WTC11 (cell line): Measurements from ENCODE around the gene MOB3A. TPM values are rescaled to one million over a fixed set of nuclear protein-coding genes. Genes with fewer than 3 reads are reported as not detected.

Experiments
- ATAC-seq: fragments of 200-7000 bp; cut with Tn5 transposase; 2 replicates; pipeline ENCODE4 v1.10.0; 2021; ENCODE audit warnings: mild to moderate bottlenecking, moderate library complexity
- CTCF ChIA-PET: fragments of 300-600 bp; sonication (Branson Sonifier 250); formaldehyde crosslinking; loops from one replicate; lab custom pipeline; 2021; ENCODE audit warnings: antibody characterized with exemption; lab: Charles Lee
- POLR2A ChIA-PET: fragments of 350-600 bp; sonication (Branson Sonifier 250); formaldehyde crosslinking; loops from one replicate; lab custom pipeline; 2021; ENCODE audit warnings: antibody characterized with exemption; lab: Charles Lee
- DNase-seq: peaks from one replicate; pipeline ENCODE4 v3.0.0; 2021; ENCODE audit warnings: low spot score
- H3K27ac Mint-ChIP-seq: 2 replicates; pipeline ENCODE4 v1.8.0; 2021; ENCODE audit warnings: mixed read lengths
- H3K27me3 Mint-ChIP-seq: 2 replicates; pipeline ENCODE4 v1.8.0; 2021; ENCODE audit warnings: low read depth, mild to moderate bottlenecking, moderate library complexity, mixed read lengths
- H3K36me3 Mint-ChIP-seq: 2 replicates; pipeline ENCODE4 v1.8.0; 2021; ENCODE audit warnings: mixed read lengths
- H3K4me1 Mint-ChIP-seq: 2 replicates; pipeline ENCODE4 v1.8.0; 2022; ENCODE audit warnings: mixed read lengths
- H3K4me3 Mint-ChIP-seq: 2 replicates; pipeline ENCODE4 v1.8.0; 2021; ENCODE audit warnings: mild to moderate bottlenecking, moderate library complexity, mixed read lengths
- H3K9me3 Mint-ChIP-seq: 2 replicates; pipeline ENCODE4 v1.8.0; 2021; ENCODE audit warnings: mixed read lengths
- ATF1 ChIP-seq: sonication (generic); formaldehyde crosslinking; IDR thresholded peaks from 2 replicates; pipeline ENCODE4 v1.8.1; 2023; ENCODE audit warnings: mild to moderate bottlenecking, moderate library complexity, missing genetic modification reagents
- ESRRA ChIP-seq: sonication (generic); formaldehyde crosslinking; IDR thresholded peaks from 2 replicates; pipeline ENCODE4 v1.8.1; 2022; ENCODE audit warnings: mild to moderate bottlenecking, missing genetic modification reagents, borderline replicate concordance
- IRF2 ChIP-seq: sonication (generic); formaldehyde crosslinking; IDR thresholded peaks from 2 replicates; pipeline ENCODE4 v1.8.0; 2022; ENCODE audit warnings: low read depth, missing genetic modification reagents, borderline replicate concordance
- PRDM15 ChIP-seq: sonication (generic); formaldehyde crosslinking; IDR thresholded peaks from 2 replicates; pipeline ENCODE4 v1.8.0; 2022; ENCODE audit warnings: missing genetic modification reagents
- SMAD3 ChIP-seq: sonication (generic); formaldehyde crosslinking; IDR thresholded peaks from 2 replicates; pipeline ENCODE4 v1.8.0; 2022; ENCODE audit warnings: missing genetic modification reagents, mild to moderate bottlenecking, borderline replicate concordance
- TP53 ChIP-seq: sonication (generic); formaldehyde crosslinking; IDR thresholded peaks from 2 replicates; pipeline ENCODE4 v1.8.1; 2023; ENCODE audit warnings: mild to moderate bottlenecking, missing genetic modification reagents
- ZBTB43 ChIP-seq: sonication (generic); formaldehyde crosslinking; IDR thresholded peaks from 2 replicates; pipeline ENCODE4 v1.8.1; 2023; ENCODE audit warnings: mild to moderate bottlenecking, missing genetic modification reagents
- ZNF121 ChIP-seq: sonication (generic); formaldehyde crosslinking; IDR thresholded peaks from 2 replicates; pipeline ENCODE4 v1.8.0; 2023; ENCODE audit warnings: missing genetic modification reagents
- total RNA-seq: library from RNA; stranded (reverse); gene quantifications from 3 replicates; pipeline ENCODE4 v1.2.3, GENCODE V29; 2021
- TF ChIP-seq, protein P1 (sequence below): sonication (generic); formaldehyde crosslinking; IDR thresholded peaks from 2 replicates; pipeline ENCODE4 v1.8.0; 2023; ENCODE audit warnings: missing genetic modification reagents
- TF ChIP-seq, protein P2 (sequence below): fragments of 200-600 bp; IDR thresholded peaks from 2 replicates; pipeline ENCODE4 v1.8.0; 2022; ENCODE audit warnings: antibody characterized with exemption

MOB3A gene
- total RNA-seq, 1 experiment from 2014 or later, result 8.1 TPM

DNA sequence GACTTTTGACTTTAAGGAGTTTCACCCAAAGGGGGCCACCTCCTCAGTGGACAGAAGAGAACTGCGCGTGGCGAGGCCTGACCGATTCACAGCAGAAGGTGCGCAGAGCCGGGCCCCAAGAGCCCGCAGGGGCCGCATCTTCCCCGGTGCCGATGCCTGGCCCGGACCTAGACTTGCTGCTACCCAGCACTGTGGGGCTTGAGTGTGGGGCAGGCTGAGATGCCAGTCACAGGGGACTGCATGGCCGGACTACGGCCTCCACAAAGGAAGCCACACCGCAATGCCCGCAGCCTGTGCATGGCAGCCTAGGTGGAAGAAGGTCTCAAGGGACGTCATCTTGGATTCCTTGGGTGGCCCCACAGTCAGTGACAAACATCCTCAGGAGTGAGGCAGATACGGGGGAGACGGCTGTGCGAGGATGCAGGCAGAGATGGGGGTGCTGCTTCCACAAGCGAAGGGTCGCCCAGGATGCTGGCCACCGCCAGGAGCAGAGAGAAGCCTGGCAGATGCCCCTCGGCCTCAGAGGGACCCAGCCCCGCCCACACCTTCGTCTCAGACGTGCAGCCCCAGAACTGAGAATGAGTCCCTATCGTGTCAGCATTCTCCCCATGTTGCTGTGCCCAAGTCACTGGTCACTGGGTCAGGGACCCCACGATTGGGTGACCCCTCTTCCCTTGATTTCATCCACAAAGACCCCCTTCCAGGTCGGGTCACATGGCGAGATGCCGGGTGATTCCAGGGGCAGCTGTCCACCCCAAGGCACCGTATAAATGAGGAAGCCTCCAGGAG, 16.9 kb downstream of the MOB3A start (continued):
- TF ChIP-seq ZBTB43 (CRISPR knock-in tag), result no peak
- TF ChIP-seq, all 79 proteins: peak for 0

GRCh38 chr19:2077833-2078619, 18.1 kb downstream of the MOB3A start:
- POLR2A ChIA-PET, result no interaction called here

DNA sequence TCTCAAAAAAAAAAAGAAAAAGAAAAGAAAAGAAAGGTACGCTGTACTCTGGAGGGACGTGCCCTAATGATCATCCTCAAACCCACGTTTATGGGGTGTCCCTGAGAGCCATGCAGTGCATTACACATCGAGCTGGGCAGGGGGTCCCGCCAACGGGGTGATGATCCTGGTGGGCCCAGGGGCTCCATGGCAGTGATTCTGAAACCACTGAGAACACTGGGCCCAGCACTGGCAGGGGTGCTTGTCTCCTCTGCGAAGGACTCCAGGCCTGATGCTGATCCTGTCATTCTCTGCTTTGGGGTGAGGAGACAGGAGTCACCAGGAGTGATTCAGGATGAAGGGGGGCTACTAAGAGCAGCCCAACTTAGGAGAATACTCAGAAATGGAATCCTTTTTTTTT, 18.7 kb downstream of the MOB3A start:
- POLR2A ChIA-PET, result no interaction called here
- Mint-ChIP-seq H3K27ac (no peak overlapping the region), H3K36me3 (peaks cover 4% of the 10 kb centered on the region), H3K27me3 (no peaks in the 10 kb centered on the region), H3K9me3 (no peaks in the 10 kb centered on the region), H3K4me1 (0 out of 2 replicates have a peak, but pooled peaks cover 2% of the 10 kb centered on the region), H3K4me3 (no peak overlapping the region)
- CTCF ChIA-PET, result interaction anchor here (1.1 kb wide), 1 partner anchor 122 kb away, joined by 3 read pairs; no protein-coding TSS in a partner anchor
- ATAC-seq (no peak), DNase-seq (no peak)
- TF ChIP-seq PRDM15 (no peak), TP53 (no peak)
- TF ChIP-seq, protein P1, sequence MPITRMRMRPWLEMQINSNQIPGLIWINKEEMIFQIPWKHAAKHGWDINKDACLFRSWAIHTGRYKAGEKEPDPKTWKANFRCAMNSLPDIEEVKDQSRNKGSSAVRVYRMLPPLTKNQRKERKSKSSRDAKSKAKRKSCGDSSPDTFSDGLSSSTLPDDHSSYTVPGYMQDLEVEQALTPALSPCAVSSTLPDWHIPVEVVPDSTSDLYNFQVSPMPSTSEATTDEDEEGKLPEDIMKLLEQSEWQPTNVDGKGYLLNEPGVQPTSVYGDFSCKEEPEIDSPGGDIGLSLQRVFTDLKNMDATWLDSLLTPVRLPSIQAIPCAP, result no peak

More at GRCh38 chr19:2077833-2078619, 18.1 kb downstream of the MOB3A start:
- 0 out of 2 replicates have a peak, but pooled peaks cover 2% of the 10 kb centered on the region for H3K4me1 Mint-ChIP-seq
- CTCF ChIA-PET, result interaction anchor here (1.1 kb wide), 1 partner anchor 121 kb away, joined by 3 read pairs; no protein-coding TSS in a partner anchor
- no peaks in the 10 kb centered on the region for H3K27me3 Mint-ChIP-seq
- H3K36me3 Mint-ChIP-seq, result peaks cover 2% of the 10 kb centered on the region; the same call in 1 of the 2 replicates
- H3K9me3 Mint-ChIP-seq, result no peaks in the 10 kb centered on the region
- ATAC-seq (no peak), DNase-seq (no peak)
- H3K4me3 Mint-ChIP-seq, result no peak overlapping the region
- no peak overlapping the region for H3K27ac Mint-ChIP-seq
- TF ChIP-seq, protein P2, sequence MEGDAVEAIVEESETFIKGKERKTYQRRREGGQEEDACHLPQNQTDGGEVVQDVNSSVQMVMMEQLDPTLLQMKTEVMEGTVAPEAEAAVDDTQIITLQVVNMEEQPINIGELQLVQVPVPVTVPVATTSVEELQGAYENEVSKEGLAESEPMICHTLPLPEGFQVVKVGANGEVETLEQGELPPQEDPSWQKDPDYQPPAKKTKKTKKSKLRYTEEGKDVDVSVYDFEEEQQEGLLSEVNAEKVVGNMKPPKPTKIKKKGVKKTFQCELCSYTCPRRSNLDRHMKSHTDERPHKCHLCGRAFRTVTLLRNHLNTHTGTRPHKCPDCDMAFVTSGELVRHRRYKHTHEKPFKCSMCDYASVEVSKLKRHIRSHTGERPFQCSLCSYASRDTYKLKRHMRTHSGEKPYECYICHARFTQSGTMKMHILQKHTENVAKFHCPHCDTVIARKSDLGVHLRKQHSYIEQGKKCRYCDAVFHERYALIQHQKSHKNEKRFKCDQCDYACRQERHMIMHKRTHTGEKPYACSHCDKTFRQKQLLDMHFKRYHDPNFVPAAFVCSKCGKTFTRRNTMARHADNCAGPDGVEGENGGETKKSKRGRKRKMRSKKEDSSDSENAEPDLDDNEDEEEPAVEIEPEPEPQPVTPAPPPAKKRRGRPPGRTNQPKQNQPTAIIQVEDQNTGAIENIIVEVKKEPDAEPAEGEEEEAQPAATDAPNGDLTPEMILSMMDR, result no peak
- TF ChIP-seq IRF2 (CRISPR knock-in tag) (no peak), SMAD3 (CRISPR knock-in tag) (no peak), ZBTB43 (CRISPR knock-in tag) (no peak), ZNF121 (CRISPR knock-in tag) (peak; percentile 14; the same call in 1 of the 2 replicates), ATF1 (CRISPR knock-in tag) (no peak), ESRRA (CRISPR knock-in tag) (no peak)
